K562 (cell line): ENCODE results near the gene SIGLEC7. TPM values are rescaled to one million over a fixed set of nuclear protein-coding genes. Genes with fewer than 3 reads are reported as not detected.

Source experiments
- CEBPB ChIP-seq: fragments of 450-650 bp; IDR thresholded peaks from 2 replicates; pipeline ENCODE4 v1.6.1; 2016; ENCODE audit warnings: missing genetic modification characterization, missing compliant biosample characterization
- EP400 ChIP-seq: fragments of 450-650 bp; IDR thresholded peaks from 2 replicates; pipeline ENCODE4 v1.6.1; 2017; ENCODE audit warnings: antibody characterized with exemption, mild to moderate bottlenecking, moderate library complexity
- HDAC2 ChIP-seq: fragments of 450-650 bp; IDR thresholded peaks from 2 replicates; pipeline ENCODE4 v1.6.1; 2016; ENCODE audit warnings: mild to moderate bottlenecking
- KAT2B ChIP-seq: IDR thresholded peaks from one replicate; pipeline ENCODE4 v1.6.1; 2012; ENCODE audit warnings: low read depth, mild to moderate bottlenecking, control low read depth, inconsistent platforms, low read length, moderate library complexity
- KLF10 ChIP-seq: fragments of 250-450 bp; sonication (Bioruptor Pico); IDR thresholded peaks from 2 replicates; pipeline ENCODE4 v1.6.1; 2021; ENCODE audit warnings: matching md5 sums
- L3MBTL2 ChIP-seq: fragments of 450-650 bp; IDR thresholded peaks from 2 replicates; pipeline ENCODE4 v1.6.1; 2016; ENCODE audit warnings: mild to moderate bottlenecking, moderate library complexity
- MAFG ChIP-seq: fragments of 450-650 bp; conservative IDR thresholded peaks from 2 replicates; pipeline ENCODE4 v1.6.1; 2016; ENCODE audit warnings: missing genetic modification characterization, missing compliant biosample characterization
- NFRKB ChIP-seq: fragments of 450-650 bp; IDR thresholded peaks from 2 replicates; pipeline ENCODE4 v1.6.1; 2016; ENCODE audit warnings: low read depth
- NRF1 ChIP-seq, 2 experiments: fragments of 450-650 bp; IDR thresholded peaks in 1 of 2; conservative IDR thresholded peaks in 1 of 2; 2 replicates each; pipeline ENCODE4 v1.6.1; 2014; ENCODE audit warnings: mild to moderate bottlenecking in 2 of 2
- PURB ChIP-seq: sonication (generic); formaldehyde crosslinking; IDR thresholded peaks from 2 replicates; pipeline ENCODE4 v1.9.0; 2021; ENCODE audit warnings: low read depth, mild to moderate bottlenecking, missing genetic modification reagents
- RFX1 ChIP-seq: fragments of 450-650 bp; IDR thresholded peaks from 2 replicates; pipeline ENCODE4 v1.6.1; 2016; ENCODE audit warnings: mild to moderate bottlenecking, moderate library complexity
- SREBF1 ChIP-seq: fragments of 150-350 bp; IDR thresholded peaks from 2 replicates; pipeline ENCODE4 v1.6.1; 2014; ENCODE audit warnings: antibody characterized with exemption, low read depth, low read length, borderline replicate concordance
- TRIM28 ChIP-seq: fragments of 450-650 bp; IDR thresholded peaks from 2 replicates; pipeline ENCODE4 v1.6.1; 2017
- ZC3H4 ChIP-seq: sonication (generic); formaldehyde crosslinking; IDR thresholded peaks from 2 replicates; pipeline ENCODE4 v1.9.0; 2021; ENCODE audit warnings: missing genetic modification reagents, borderline replicate concordance
- ZFP36 ChIP-seq: fragments of 150-350 bp; IDR thresholded peaks from 2 replicates; pipeline ENCODE4 v1.6.1; 2018; ENCODE audit warnings: low read length, low read depth; ENCODE audit not compliant: partially characterized antibody
- ZNF76 ChIP-seq: fragments of 250-450 bp; sonication (Bioruptor Pico); IDR thresholded peaks from 2 replicates; pipeline ENCODE4 v1.4.0; 2020; ENCODE audit warnings: mild to moderate bottlenecking, moderate library complexity, borderline replicate concordance
- polyA plus RNA-seq, 8 experiments: library from polyadenylated mRNA; depleted of rRNA in 4 of 8; stranded (reverse) in 5 of 8; unstranded in 3 of 8; fragments of >200 nt; fragmentation: Nextera tagmentation in 2 of 8; fragmentation: Illumina TruSeq in 1 of 8; extraction: Ambion mirVana in 2 of 8; extraction: Trizol in 1 of 8; gene quantifications; 2 replicates each; pipeline versions ENCODE4 v1.2.1 to v1.2.3, GENCODE V29; 2011 to 2014; ENCODE audit warnings: inconsistent platforms in 1 of 8, missing spikeins in 1 of 8
- total RNA-seq, 7 experiments: library from RNA; depleted of rRNA in 6 of 7; stranded (reverse); fragments of >200 nt in 6 of 7; fragmentation: Illumina TruSeq in 2 of 7; extraction: Trizol in 2 of 7; gene quantifications; 2 replicates each; pipeline versions ENCODE4 v1.2.1 to v1.2.3, GENCODE V29; 2011 to 2021; ENCODE audit warnings: low replicate concordance in 1 of 7
- TF ChIP-seq, protein P1 (sequence below), 2 experiments: fragments of 450-650 bp in 1 of 2; sonication (generic) in 1 of 2; formaldehyde crosslinking in 1 of 2; IDR thresholded peaks in 1 of 2; conservative IDR thresholded peaks in 1 of 2; 2 replicates each; pipeline versions ENCODE4 v1.6.1 to v1.8.1; 2016 to 2023; ENCODE audit warnings: mild to moderate bottlenecking in 2 of 2, moderate library complexity in 2 of 2, inconsistent platforms in 1 of 2, missing genetic modification reagents in 1 of 2
- TF ChIP-seq, protein P2 (sequence below): fragments of 200-400 bp; formaldehyde crosslinking; IDR thresholded peaks from 2 replicates; pipeline ENCODE4 v1.6.1; 2017; ENCODE audit warnings: mild to moderate bottlenecking, low read depth, low read length, moderate library complexity
- TF ChIP-seq, protein P3 (sequence below): fragments of 450-650 bp; conservative IDR thresholded peaks from 2 replicates; pipeline ENCODE4 v1.6.1; 2016; ENCODE audit warnings: missing genetic modification characterization, low read depth, mild to moderate bottlenecking, control low read depth, missing compliant biosample characterization
- TF ChIP-seq, protein P4 (sequence below): fragments of 250-450 bp; sonication (Bioruptor Pico); IDR thresholded peaks from 2 replicates; pipeline ENCODE4 v1.8.0; 2021; ENCODE audit warnings: mild to moderate bottlenecking, moderate library complexity
- TF ChIP-seq, protein P5 (sequence below): sonication (generic); formaldehyde crosslinking; IDR thresholded peaks from 2 replicates; pipeline ENCODE4 v1.4.0; 2020; ENCODE audit warnings: mild to moderate bottlenecking, missing genetic modification reagents

SIGLEC7 gene
- total and polyA plus RNA-seq, 9 of the 15 experiments (the other 6 are each of a cell fraction or from before 2014, with no cell fraction given): 0.10 to 0.12 TPM; not detected in 7

DNA sequence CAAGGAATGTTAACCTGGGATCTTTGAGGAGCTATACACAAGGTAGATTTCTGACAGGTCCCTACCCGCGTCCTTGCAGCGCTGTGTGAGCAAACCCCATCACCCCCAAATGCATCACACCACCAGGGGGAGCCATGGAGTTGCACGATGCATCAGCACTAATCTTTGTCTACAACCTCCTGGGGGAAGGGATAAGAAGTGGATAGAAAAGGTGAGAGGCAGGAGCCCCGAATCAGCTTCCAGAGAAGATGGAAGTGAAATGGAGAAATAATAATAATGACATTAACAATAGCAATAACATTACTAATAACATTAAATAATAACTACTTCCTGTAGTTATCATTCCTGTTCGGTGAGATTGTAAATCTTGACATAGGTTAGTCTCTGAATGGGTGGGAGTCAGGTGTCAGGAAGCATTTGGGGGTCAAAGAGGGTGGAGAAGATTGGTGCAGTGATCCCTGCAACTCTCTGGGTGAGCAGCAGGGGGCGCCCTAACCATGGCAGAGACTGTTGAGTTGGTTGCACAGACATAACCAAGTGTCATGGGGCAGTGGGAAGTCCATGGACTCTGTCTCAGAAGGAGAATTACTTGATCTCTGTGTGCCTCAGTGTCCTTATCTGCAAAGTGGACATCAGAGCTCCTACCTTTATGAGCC lies 16.5 kb downstream of the SIGLEC7 start (continued):
- TF ChIP-seq NRF1 (conservative IDR thresholded peaks at IDR 0.05 in 1 of 2, IDR thresholded peaks at IDR 0.05 in 1 of 2) (no peak), ZC3H4 (CRISPR knock-in tag) (no peak), CEBPB (no peak), L3MBTL2 (peak; percentile 36; the same call in 1 of the 2 replicates), SREBF1 (no peak), KAT2B (no peak), EP400 (no peak), PURB (CRISPR knock-in tag) (no peak), KLF10 (CRISPR knock-in tag) (no peak), ZNF76 (CRISPR knock-in tag) (no peak), NFRKB (no peak), RFX1 (no peak), ZFP36 (peak; percentile 32), MAFG (tag) (peak; percentile 79), HDAC2 (0 out of 2 replicates have a peak, but pooled peaks have one; percentile 51), TRIM28 (no peak)
- TF ChIP-seq, protein P1, sequence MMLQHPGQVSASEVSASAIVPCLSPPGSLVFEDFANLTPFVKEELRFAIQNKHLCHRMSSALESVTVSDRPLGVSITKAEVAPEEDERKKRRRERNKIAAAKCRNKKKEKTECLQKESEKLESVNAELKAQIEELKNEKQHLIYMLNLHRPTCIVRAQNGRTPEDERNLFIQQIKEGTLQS (IDR thresholded peaks at IDR 0.05): no peak
- TF ChIP-seq, protein P1 (CRISPR knock-in tag; conservative IDR thresholded peaks at IDR 0.05): no peak
- TF ChIP-seq, protein P2, sequence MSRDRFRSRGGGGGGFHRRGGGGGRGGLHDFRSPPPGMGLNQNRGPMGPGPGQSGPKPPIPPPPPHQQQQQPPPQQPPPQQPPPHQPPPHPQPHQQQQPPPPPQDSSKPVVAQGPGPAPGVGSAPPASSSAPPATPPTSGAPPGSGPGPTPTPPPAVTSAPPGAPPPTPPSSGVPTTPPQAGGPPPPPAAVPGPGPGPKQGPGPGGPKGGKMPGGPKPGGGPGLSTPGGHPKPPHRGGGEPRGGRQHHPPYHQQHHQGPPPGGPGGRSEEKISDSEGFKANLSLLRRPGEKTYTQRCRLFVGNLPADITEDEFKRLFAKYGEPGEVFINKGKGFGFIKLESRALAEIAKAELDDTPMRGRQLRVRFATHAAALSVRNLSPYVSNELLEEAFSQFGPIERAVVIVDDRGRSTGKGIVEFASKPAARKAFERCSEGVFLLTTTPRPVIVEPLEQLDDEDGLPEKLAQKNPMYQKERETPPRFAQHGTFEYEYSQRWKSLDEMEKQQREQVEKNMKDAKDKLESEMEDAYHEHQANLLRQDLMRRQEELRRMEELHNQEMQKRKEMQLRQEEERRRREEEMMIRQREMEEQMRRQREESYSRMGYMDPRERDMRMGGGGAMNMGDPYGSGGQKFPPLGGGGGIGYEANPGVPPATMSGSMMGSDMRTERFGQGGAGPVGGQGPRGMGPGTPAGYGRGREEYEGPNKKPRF: no peak
- TF ChIP-seq, protein P3, sequence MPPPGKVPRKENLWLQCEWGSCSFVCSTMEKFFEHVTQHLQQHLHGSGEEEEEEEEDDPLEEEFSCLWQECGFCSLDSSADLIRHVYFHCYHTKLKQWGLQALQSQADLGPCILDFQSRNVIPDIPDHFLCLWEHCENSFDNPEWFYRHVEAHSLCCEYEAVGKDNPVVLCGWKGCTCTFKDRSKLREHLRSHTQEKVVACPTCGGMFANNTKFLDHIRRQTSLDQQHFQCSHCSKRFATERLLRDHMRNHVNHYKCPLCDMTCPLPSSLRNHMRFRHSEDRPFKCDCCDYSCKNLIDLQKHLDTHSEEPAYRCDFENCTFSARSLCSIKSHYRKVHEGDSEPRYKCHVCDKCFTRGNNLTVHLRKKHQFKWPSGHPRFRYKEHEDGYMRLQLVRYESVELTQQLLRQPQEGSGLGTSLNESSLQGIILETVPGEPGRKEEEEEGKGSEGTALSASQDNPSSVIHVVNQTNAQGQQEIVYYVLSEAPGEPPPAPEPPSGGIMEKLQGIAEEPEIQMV (tag): no peak
- TF ChIP-seq, protein P4, sequence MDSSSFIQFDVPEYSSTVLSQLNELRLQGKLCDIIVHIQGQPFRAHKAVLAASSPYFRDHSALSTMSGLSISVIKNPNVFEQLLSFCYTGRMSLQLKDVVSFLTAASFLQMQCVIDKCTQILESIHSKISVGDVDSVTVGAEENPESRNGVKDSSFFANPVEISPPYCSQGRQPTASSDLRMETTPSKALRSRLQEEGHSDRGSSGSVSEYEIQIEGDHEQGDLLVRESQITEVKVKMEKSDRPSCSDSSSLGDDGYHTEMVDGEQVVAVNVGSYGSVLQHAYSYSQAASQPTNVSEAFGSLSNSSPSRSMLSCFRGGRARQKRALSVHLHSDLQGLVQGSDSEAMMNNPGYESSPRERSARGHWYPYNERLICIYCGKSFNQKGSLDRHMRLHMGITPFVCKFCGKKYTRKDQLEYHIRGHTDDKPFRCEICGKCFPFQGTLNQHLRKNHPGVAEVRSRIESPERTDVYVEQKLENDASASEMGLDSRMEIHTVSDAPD: no peak
- TF ChIP-seq, protein P5, sequence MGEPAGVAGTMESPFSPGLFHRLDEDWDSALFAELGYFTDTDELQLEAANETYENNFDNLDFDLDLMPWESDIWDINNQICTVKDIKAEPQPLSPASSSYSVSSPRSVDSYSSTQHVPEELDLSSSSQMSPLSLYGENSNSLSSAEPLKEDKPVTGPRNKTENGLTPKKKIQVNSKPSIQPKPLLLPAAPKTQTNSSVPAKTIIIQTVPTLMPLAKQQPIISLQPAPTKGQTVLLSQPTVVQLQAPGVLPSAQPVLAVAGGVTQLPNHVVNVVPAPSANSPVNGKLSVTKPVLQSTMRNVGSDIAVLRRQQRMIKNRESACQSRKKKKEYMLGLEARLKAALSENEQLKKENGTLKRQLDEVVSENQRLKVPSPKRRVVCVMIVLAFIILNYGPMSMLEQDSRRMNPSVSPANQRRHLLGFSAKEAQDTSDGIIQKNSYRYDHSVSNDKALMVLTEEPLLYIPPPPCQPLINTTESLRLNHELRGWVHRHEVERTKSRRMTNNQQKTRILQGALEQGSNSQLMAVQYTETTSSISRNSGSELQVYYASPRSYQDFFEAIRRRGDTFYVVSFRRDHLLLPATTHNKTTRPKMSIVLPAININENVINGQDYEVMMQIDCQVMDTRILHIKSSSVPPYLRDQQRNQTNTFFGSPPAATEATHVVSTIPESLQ (CRISPR knock-in tag): no peak
